ENCODE results near the gene MPZ.

DNA sequence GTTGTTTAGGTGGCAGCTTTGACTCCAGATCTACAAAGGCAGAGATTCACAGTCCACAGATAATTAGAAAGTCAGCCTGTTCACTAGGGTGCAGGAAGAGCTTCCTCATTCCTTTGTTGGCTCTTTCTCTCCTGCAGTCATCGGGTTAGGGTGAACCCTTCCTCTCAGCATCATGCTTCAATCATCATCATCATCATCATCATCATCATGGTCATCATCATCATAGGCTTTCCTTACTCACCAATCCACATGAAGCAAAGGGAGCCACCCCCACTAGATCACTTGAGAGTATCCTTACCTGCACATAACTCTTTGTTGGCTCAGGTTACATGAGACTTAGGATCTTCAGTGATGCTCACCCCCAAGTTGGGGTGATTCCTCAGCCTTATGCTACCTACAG lies 19.0 kb downstream of the MPZ start:
- TF ChIP-seq, protein P1, sequence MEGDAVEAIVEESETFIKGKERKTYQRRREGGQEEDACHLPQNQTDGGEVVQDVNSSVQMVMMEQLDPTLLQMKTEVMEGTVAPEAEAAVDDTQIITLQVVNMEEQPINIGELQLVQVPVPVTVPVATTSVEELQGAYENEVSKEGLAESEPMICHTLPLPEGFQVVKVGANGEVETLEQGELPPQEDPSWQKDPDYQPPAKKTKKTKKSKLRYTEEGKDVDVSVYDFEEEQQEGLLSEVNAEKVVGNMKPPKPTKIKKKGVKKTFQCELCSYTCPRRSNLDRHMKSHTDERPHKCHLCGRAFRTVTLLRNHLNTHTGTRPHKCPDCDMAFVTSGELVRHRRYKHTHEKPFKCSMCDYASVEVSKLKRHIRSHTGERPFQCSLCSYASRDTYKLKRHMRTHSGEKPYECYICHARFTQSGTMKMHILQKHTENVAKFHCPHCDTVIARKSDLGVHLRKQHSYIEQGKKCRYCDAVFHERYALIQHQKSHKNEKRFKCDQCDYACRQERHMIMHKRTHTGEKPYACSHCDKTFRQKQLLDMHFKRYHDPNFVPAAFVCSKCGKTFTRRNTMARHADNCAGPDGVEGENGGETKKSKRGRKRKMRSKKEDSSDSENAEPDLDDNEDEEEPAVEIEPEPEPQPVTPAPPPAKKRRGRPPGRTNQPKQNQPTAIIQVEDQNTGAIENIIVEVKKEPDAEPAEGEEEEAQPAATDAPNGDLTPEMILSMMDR (IDR thresholded peaks at IDR 0.05; ENCODE audit: insufficient read depth, low read length, poor library complexity, severe bottlenecking): no peak
- no peak for TF ChIP-seq EZH2phosphoT487 (conservative IDR thresholded peaks at IDR 0.05; ENCODE audit: low read length)
